ENCODE results near the gene ATXN7.
A peak's percentile ranks its signal among the peaks of the same experiment; 100 is the strongest.

DNA sequence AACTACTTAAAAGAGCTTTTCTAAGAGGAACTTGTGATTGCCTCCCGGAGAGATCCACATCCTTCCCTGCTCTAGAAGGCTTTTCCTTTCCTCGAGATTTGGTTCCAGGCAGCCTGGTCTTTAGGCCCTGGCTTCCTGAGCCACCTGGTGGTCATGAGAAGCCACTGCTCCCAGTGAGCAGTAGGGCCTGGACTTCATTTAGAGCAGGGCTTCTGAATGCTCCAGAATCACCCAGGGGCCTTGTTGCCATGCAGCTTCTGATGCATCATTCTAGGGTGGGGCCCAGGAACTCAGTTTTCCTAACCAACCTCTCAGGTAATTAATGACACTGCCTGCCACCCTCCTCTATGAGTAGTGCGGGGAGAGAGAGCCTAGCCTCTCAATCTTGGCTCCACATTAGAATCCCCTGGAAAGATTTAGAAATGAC lies 130.0 kb downstream of the ATXN7 start:
- TF ChIP-seq, protein P1, sequence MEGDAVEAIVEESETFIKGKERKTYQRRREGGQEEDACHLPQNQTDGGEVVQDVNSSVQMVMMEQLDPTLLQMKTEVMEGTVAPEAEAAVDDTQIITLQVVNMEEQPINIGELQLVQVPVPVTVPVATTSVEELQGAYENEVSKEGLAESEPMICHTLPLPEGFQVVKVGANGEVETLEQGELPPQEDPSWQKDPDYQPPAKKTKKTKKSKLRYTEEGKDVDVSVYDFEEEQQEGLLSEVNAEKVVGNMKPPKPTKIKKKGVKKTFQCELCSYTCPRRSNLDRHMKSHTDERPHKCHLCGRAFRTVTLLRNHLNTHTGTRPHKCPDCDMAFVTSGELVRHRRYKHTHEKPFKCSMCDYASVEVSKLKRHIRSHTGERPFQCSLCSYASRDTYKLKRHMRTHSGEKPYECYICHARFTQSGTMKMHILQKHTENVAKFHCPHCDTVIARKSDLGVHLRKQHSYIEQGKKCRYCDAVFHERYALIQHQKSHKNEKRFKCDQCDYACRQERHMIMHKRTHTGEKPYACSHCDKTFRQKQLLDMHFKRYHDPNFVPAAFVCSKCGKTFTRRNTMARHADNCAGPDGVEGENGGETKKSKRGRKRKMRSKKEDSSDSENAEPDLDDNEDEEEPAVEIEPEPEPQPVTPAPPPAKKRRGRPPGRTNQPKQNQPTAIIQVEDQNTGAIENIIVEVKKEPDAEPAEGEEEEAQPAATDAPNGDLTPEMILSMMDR (IDR thresholded peaks at IDR 0.05), result peak; percentile 89
- no peak for TF ChIP-seq ZFX (IDR thresholded peaks at IDR 0.05; ENCODE audit: borderline replicate concordance)

All from 22Rv1 (cell line).